Breast epithelium (tissue), 4 donors: ENCODE measurements around the gene TNF. TPM values are rescaled to one million over a fixed set of nuclear protein-coding genes. Genes with fewer than 3 reads are reported as not detected.

Experiments used
- DNase-seq, 2 donors: peaks; one replicate each; pipeline ENCODE4 v3.0.0-alpha.2; 2019; ENCODE audit warnings: low spot score in 2 of 2
- H3K27ac ChIP-seq, 2 donors: fragments of 200-600 bp; sonication (generic) in 1 of 2; one replicate each; pipeline ENCODE4 v1.5.1; 2016 to 2019; ENCODE audit warnings: mild to moderate bottlenecking in 1 of 2
- H3K27me3 ChIP-seq, 2 donors: fragments of 200-600 bp; sonication (generic) in 1 of 2; one replicate each; pipeline versions ENCODE4 v1.5.1 to v1.6.0; 2017 to 2019; ENCODE audit warnings: control low read depth in 1 of 2, mild to moderate bottlenecking in 1 of 2
- H3K36me3 ChIP-seq: fragments of 200-600 bp; one replicate; pipeline ENCODE4 v1.5.1; 2019
- H3K4me1 ChIP-seq, 2 donors: fragments of 200-600 bp; sonication (generic); one replicate each; pipeline ENCODE4 v1.5.1; 2016 to 2019; ENCODE audit warnings: control low read depth in 1 of 2
- H3K4me3 ChIP-seq, 3 donors: fragments of 200-600 bp; sonication (generic); 1 replicate in 2 of 3; 2 replicates in 1 of 3; pipeline ENCODE4 v1.5.1; 2016 to 2019; ENCODE audit warnings: mild to moderate bottlenecking in 3 of 3, moderate library complexity in 2 of 3
- H3K9me3 ChIP-seq, 2 donors: fragments of 200-600 bp; sonication (generic) in 1 of 2; one replicate each; pipeline ENCODE4 v1.5.1; 2016 to 2019; ENCODE audit warnings: control low read depth in 1 of 2
- POLR2A ChIP-seq: fragments of 450-650 bp; IDR thresholded peaks from one replicate; pipeline ENCODE4 v1.6.1; 2016; ENCODE audit warnings: antibody characterized with exemption, mild to moderate bottlenecking, moderate library complexity
- POLR2AphosphoS5 ChIP-seq, 3 donors: sonication (generic); formaldehyde crosslinking; IDR thresholded peaks; one replicate each; pipeline ENCODE4 v1.6.1; 2017; ENCODE audit warnings: antibody characterized with exemption in 3 of 3
- intact Hi-C: fragments of 100-400 bp; cut with DNase I; formaldehyde crosslinking; loops from one replicate; pipeline ENCODE4 v1.15.1; 2023; ENCODE audit warnings: low total_unique reads
- total RNA-seq, 3 donors: library from RNA; depleted of rRNA; stranded (reverse); fragments of >200 nt; gene quantifications; one replicate each; pipeline ENCODE4 v1.1.0, GENCODE V29; 2016
- TF ChIP-seq, protein P1 (sequence below), 3 donors: fragments of 450-650 bp; IDR thresholded peaks; one replicate each; pipeline ENCODE4 v1.5.1; 2016 to 2017; ENCODE audit warnings: antibody characterized with exemption in 3 of 3, mild to moderate bottlenecking in 3 of 3, moderate library complexity in 3 of 3

Gene TNF
- total RNA-seq, 3 donors from 2014 or later, result 0.33 to 0.73 TPM; not detected in 1

- no peak for DNase-seq
- TF ChIP-seq POLR2A, result no peak
- H3K27ac ChIP-seq, result no peak overlapping the region
- H3K27me3 ChIP-seq, result no peaks in the 10 kb centered on the region
- no peak overlapping the region for H3K4me3 ChIP-seq
- no peaks in the 10 kb centered on the region for H3K9me3 ChIP-seq
- no peaks in the 10 kb centered on the region for H3K4me1 ChIP-seq
- intact Hi-C loops, result no loop called here
- no peaks in the 10 kb centered on the region for H3K36me3 ChIP-seq
These were observed 19.1 kb upstream of the TNF start for GRCh38 chr6:31556307-31556706.

DNA sequence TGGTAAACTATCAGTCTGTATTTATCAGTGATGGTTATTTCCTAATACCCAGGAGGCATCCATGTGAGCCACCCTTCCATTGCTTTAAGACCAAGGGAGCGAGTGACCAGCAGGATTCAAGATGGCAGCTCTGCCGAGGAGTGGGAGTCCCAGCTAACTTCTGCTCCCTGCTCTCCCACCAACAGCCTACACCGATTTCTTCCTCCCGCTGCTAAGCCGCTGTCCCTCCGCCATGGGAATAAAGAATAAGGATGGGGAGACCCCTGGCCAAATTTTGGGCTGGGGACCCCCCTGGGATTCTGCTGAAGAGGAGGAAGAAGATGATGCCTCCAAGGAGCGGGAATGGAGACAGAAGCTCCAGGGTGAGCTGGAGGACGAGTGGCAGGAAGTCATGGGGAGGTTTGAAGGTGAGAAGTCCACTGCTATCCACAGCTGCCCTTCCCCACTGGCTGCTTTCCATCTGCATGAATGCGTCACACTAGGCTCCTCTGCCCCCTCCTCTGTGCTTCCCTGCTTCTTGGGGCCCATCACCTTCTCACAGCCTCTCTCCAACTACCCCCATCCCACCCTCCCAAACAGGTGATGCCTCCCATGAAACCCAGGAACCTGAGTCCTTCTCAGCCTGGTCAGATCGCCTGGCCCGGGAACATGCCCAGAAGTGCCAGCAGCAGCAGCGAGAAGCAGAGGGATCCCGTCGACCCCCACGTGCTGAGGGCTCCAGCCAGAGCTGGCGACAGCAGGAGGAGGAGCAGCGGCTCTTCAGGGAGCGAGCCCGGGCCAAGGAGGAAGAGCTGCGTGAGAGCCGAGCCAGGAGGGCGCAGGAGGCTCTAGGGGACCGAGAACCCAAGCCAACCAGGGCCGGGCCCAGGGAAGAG lies 17.7 kb upstream of the TNF start:
- H3K4me3 ChIP-seq, result no peak overlapping the region

DNA sequence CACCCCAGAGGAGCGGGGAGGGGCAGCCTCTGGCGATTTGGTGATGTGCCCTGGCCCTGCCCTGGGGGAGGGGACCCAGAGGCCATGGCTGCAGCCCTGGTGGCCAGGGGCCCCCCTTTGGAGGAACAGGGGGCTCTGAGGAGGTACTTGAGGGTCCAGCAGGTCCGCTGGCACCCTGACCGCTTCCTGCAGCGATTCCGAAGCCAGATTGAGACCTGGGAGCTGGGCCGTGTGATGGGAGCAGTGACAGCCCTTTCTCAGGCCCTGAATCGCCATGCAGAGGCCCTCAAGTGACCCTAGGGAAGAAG lies 17.1 kb upstream of the TNF start:
- H3K4me3 ChIP-seq, result no peak overlapping the region
- intact Hi-C loops, result no loop called here
- H3K36me3 ChIP-seq, result no peaks in the 10 kb centered on the region
- no peak for DNase-seq
- TF ChIP-seq, protein P1, sequence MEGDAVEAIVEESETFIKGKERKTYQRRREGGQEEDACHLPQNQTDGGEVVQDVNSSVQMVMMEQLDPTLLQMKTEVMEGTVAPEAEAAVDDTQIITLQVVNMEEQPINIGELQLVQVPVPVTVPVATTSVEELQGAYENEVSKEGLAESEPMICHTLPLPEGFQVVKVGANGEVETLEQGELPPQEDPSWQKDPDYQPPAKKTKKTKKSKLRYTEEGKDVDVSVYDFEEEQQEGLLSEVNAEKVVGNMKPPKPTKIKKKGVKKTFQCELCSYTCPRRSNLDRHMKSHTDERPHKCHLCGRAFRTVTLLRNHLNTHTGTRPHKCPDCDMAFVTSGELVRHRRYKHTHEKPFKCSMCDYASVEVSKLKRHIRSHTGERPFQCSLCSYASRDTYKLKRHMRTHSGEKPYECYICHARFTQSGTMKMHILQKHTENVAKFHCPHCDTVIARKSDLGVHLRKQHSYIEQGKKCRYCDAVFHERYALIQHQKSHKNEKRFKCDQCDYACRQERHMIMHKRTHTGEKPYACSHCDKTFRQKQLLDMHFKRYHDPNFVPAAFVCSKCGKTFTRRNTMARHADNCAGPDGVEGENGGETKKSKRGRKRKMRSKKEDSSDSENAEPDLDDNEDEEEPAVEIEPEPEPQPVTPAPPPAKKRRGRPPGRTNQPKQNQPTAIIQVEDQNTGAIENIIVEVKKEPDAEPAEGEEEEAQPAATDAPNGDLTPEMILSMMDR (IDR thresholded peaks at IDR 0.05), result no peak
- TF ChIP-seq POLR2AphosphoS5 (IDR thresholded peaks at IDR 0.05) (no peak), POLR2A (no peak)
- H3K9me3 ChIP-seq, result no peaks in the 10 kb centered on the region
- no peaks in the 10 kb centered on the region for H3K27me3 ChIP-seq
- H3K4me1 ChIP-seq, result no peaks in the 10 kb centered on the region
- peak overlapping the region in 1 of 2 donors; percentile 38 for H3K27ac ChIP-seq

More for the DNA sequence above, 17.7 kb upstream of the TNF start:
- no peak for DNase-seq
- Histone ChIP-seq H3K36me3 (no peaks in the 10 kb centered on the region), H3K27me3 (no peaks in the 10 kb centered on the region), H3K27ac (peak overlapping the region in 1 of 2 donors; percentile 38), H3K4me1 (no peaks in the 10 kb centered on the region), H3K9me3 (no peaks in the 10 kb centered on the region)
- TF ChIP-seq, protein P1 (IDR thresholded peaks at IDR 0.05), result no peak
- TF ChIP-seq POLR2AphosphoS5 (IDR thresholded peaks at IDR 0.05), result no peak
- TF ChIP-seq POLR2A, result no peak
- intact Hi-C loops, result no loop called here

DNA sequence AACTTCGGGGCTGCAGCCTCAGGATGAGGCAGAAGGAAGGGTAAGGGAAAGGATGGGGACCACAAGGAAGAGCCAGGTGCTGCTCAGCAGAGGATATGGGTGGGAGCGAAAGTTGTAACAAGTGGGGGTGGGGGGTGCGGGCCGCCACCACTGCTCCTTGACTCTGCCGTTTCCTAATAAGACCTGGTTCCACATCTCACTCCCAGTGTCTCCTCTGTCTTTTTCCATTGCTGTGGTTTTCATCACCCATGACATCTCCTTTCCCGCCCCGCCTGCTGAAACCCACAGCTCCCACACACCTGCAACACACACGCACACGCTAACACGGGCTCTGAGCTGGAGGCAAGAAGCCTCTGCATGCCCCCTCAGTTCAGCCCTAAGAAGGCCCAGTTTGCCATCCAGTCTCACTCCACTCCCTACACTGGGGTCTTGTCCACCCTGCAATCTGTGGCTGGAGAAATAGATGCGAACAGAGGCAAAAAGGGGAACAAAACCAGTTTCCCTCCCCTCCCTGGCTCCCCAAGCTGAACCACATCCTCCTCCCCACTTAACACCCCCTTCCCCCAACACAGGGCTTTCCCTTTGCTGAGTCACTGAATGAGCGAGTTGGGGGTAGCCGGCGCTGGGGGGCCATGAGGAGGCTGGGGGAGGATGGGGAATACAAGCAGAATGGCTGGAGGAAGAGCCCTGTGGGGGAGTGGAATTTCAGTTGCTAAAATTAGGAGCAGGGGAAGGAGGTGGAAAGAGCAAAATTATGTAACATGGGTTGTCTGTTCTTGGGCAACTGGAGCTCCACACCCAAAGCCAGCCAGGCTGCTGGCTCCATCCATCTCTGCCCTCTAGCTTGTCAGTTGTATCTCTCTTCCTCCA lies 16.5 kb upstream of the TNF start:
- Histone ChIP-seq H3K36me3 (no peaks in the 10 kb centered on the region), H3K4me1 (no peaks in the 10 kb centered on the region), H3K27ac (peak overlapping the region in 1 of 2 donors; percentile 38), H3K4me3 (no peak overlapping the region), H3K27me3 (no peaks in the 10 kb centered on the region), H3K9me3 (no peaks in the 10 kb centered on the region)
- TF ChIP-seq, protein P1 (IDR thresholded peaks at IDR 0.05), result no peak
- TF ChIP-seq POLR2A, result no peak
- TF ChIP-seq POLR2AphosphoS5 (IDR thresholded peaks at IDR 0.05), result no peak
- no peak for DNase-seq
- intact Hi-C loops, result no loop called here

- DNase-seq, result no peak
- no peaks in the 10 kb centered on the region for H3K9me3 ChIP-seq
- intact Hi-C loops, result no loop called here
- no peaks in the 10 kb centered on the region for H3K27me3 ChIP-seq
- no peaks in the 10 kb centered on the region for H3K4me1 ChIP-seq
- TF ChIP-seq POLR2AphosphoS5 (IDR thresholded peaks at IDR 0.05) (no peak), POLR2A (no peak)
- TF ChIP-seq, protein P1 (IDR thresholded peaks at IDR 0.05), result no peak
- H3K36me3 ChIP-seq, result no peaks in the 10 kb centered on the region
- H3K27ac ChIP-seq, result peak overlapping the region in 1 of 2 donors; percentile 38
- H3K4me3 ChIP-seq, result no peak overlapping the region
These were observed 15.8 kb upstream of the TNF start for GRCh38 chr6:31559606-31559957.
